ENCODE results near the gene SCRN2.

SCRN2 gene

GRCh38 chr17:47844814-47845715, 4.0 kb upstream of the SCRN2 start:
- no peak for TF ChIP-seq ZNF274 (IDR thresholded peaks at IDR 0.05; ENCODE audit: low read depth, low read length)
- no peak overlapping the region for H3K4me3 ChIP-seq (ENCODE audit: low read length)

- H3K4me3 ChIP-seq (ENCODE audit: low read length): no peak overlapping the region
- TF ChIP-seq ZNF274 (IDR thresholded peaks at IDR 0.05; ENCODE audit: low read depth, low read length): no peak
Measured at GRCh38 chr17:47844227-47844626, 3.2 kb upstream of the SCRN2 start.

GRCh38 chr17:47843391-47843730, 2.3 kb upstream of the SCRN2 start:
- H3K4me3 ChIP-seq (ENCODE audit: low read length): no peak overlapping the region
- TF ChIP-seq ZNF274 (IDR thresholded peaks at IDR 0.05; ENCODE audit: low read depth, low read length): no peak

- H3K4me3 ChIP-seq (ENCODE audit: low read length): no peak overlapping the region; the same call in 1 of the 2 replicates
- no peak for TF ChIP-seq ZNF274 (IDR thresholded peaks at IDR 0.05; ENCODE audit: low read depth, low read length)
Measured at GRCh38 chr17:47841488-47842291, 617 bp upstream of the SCRN2 start.

- peak overlapping the region; percentile 70 for H3K4me3 ChIP-seq (ENCODE audit: low read length)
- no peak for TF ChIP-seq ZNF274 (IDR thresholded peaks at IDR 0.05; ENCODE audit: low read depth, low read length)
Measured at GRCh38 chr17:47840001-47840741, 902 bp downstream of the SCRN2 start.

- TF ChIP-seq ZNF274 (IDR thresholded peaks at IDR 0.05; ENCODE audit: low read depth, low read length): no peak
- H3K4me3 ChIP-seq (ENCODE audit: low read length): no peak overlapping the region
Measured at GRCh38 chr17:47839071-47839470, 2.0 kb downstream of the SCRN2 start.

DNA sequence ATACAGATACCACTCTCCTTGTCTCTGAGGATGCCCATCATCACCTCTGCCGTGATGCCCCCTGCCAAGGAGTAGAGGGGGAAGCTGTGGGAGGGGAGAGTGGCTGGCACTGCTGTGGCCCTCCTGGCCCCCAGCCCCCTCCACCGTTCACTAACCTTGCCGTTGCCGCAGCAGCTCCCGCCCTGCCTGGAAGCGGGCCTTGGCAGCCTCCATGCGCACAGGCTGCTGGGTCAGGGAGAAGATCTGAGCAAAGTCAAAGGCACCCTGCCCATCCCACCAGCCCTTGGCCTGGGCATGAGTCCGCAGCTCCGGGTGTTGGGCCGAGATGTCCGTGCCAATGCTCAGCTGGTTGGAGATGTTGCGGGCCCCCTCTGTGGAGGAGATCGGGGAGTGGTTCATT, 2.4 kb downstream of the SCRN2 start:
- H3K4me3 ChIP-seq (ENCODE audit: low read length): no peak overlapping the region
- no peak for TF ChIP-seq ZNF274 (IDR thresholded peaks at IDR 0.05; ENCODE audit: low read depth, low read length)

DNA sequence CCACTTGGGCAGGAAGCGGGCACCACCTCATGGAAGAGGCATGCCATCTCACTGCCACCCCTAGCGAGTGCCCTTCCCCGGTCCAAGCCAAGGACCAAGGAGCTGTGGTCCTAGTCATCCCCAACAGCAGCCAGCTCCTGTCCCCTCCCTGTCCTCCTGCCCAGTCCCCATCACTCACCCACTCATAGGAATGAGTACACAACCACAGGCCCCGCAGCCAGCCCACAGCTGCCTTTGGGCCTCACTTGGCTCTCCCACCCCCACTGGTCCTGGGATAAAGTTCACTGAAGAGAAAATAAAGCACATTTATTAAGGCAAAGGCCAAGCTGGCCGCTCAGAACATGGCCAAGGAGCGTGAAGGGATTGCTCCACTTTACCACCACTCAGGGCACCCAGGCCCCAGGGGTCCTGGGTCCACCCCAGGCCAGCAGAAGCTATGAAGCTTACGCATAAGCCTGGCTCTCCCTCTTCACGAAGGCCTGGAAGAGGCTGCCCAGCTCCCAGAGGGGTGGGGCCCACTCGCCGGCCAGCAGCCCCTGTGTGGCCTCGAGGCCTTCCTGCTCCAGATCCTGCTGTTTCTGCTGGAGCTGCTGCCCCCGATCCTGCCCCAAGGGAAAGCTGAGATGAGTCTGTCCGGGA, 3.6 kb downstream of the SCRN2 start:
- TF ChIP-seq ZNF274 (IDR thresholded peaks at IDR 0.05; ENCODE audit: low read depth, low read length): no peak
- no peak overlapping the region for H3K4me3 ChIP-seq (ENCODE audit: low read length)

GRCh38 chr17:47836601-47837000, 4.5 kb downstream of the SCRN2 start:
- H3K4me3 ChIP-seq (ENCODE audit: low read length): no peak overlapping the region
- no peak for TF ChIP-seq ZNF274 (IDR thresholded peaks at IDR 0.05; ENCODE audit: low read depth, low read length)

DNA sequence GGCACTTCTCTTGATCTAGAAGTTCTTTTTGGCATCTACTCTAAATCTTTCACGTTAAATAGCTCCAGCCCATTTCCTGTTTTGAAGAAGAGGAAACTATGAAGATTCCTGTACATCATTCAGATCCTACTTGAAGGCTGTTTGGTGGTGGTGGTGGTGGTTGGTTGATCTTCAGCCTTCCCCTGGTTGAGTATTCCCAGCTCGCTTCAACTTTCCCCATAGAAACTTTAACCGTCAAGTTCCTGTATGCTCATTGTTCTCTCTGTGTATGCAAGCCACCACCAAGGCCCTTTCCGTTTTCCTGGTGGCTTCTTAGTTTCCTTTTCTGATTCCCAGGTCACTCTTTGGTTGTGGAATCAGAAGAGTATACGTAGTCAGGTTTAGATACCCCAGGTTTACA, 6.3 kb downstream of the SCRN2 start:
- H3K4me3 ChIP-seq (ENCODE audit: low read length): no peak overlapping the region
- no peak for TF ChIP-seq ZNF274 (IDR thresholded peaks at IDR 0.05; ENCODE audit: low read depth, low read length)

DNA sequence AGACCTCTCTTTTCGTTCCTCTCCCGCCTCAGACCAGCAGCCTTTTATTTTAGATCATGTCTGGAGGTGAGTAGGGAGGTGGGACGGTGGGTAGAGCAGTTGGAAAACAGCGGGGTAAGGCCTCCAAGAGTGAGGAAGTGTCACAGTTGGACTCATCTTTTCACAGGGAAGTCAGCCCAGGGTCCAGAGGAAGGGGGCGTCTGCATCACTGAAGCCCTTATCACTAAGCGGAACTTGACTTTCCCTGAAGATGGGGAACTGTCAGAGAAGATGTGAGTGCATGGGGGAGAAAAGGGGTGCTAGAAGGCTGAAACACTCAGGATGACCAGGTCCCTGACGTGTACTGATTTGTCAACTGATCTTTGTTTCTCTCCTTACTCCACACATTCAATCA, 9.1 kb downstream of the SCRN2 start:
- no peak for TF ChIP-seq ZNF274 (IDR thresholded peaks at IDR 0.05; ENCODE audit: low read depth, low read length)

DNA sequence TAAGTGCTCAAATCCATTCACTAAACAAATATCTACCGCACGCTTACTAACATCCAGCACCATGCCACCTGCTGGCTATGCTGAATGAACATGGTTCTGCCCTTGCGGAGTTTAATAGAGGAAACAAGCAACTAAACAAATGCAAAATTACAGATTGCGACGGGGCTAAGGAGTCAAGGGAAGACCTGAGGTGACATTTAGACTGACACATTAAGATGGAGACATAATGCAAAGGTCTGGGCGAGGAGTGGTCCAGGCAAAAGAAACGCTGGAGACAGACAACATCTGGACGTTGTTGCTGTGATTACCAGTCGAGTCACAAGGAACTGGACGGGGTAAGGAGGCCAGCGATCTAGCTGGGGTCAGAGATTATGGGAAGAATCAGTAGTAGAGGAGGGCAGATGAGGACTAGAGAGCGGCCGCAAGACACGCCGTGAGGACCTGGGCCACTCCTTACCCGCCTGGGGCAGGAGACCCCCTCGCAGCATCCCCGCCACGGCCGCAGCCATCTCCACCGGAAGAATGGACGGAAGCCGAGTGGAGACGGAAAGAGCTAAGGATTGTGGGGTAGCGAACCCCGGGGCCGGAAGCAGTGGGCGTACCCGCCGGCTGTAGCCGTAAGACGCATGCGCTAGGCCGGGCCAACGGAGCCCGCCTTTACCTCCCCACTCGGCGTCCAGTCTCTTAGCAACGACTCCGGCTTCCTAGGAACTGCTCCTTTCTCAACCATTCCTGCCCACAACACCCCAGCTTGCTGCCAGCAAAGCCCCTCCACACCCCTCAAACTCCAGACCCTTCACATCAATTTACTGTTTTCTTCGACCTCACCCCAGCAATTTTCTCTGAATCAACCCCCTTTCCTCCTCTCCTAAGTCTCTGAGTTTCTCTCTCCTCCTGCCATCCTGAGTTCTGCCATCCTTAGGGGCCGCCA, 9.8 kb downstream of the SCRN2 start, which contains the start of the genes LRRC46 and MRPL10:
Gene LRRC46, plus strand, starts transcription at position 668 of the 931 bp plus-strand sequence. CDS start 320 bp downstream, outside the sequence.
Gene MRPL10, minus strand, starts transcription at position 539 of the 931 bp plus-strand sequence. Its CDS starts 30 bp downstream, at position 509.
- peak within 1 kb of the TSS; percentile 95 for H3K4me3 ChIP-seq (ENCODE audit: low read length)
- no peak for TF ChIP-seq ZNF274 (IDR thresholded peaks at IDR 0.05; ENCODE audit: low read depth, low read length)

More for the DNA sequence above, 9.1 kb downstream of the SCRN2 start:
- H3K4me3 ChIP-seq (ENCODE audit: low read length): peak overlapping the region; percentile 48; the same call in 1 of the 2 replicates
